ENCODE results near the gene CLSTN3.

GRCh38 chr12:7125632-7126227, 4.4 kb upstream of the CLSTN3 start:
- TF ChIP-seq ELF1 (CRISPR knock-in tag; IDR thresholded peaks at IDR 0.05) = no peak
- no peak for TF ChIP-seq KLF16 (CRISPR knock-in tag; IDR thresholded peaks at IDR 0.05)
- TF ChIP-seq SCMH1 (CRISPR knock-in tag; IDR thresholded peaks at IDR 0.05; ENCODE audit: borderline replicate concordance) = no peak
- TF ChIP-seq CTCF (CRISPR knock-in tag; IDR thresholded peaks at IDR 0.05) = no peak
- no peak for TF ChIP-seq MAFK (conservative IDR thresholded peaks at IDR 0.05 in 1 of 2, IDR thresholded peaks at IDR 0.05 in 1 of 2; ENCODE audit: low read length in 2 of 2)
- no peak for TF ChIP-seq ZBTB43 (CRISPR knock-in tag; conservative IDR thresholded peaks at IDR 0.05)
- TF ChIP-seq POLR2A (IDR thresholded peaks at IDR 0.05; ENCODE audit: insufficient read depth in 1 of 2, low read depth in 2 of 2, low read length in 2 of 2) = no peak
- no peak for TF ChIP-seq TAF1 (CRISPR knock-in tag; IDR thresholded peaks at IDR 0.05)

Measured in HepG2 (cell line).